Effector memory CD4-positive, alpha-beta T cell (primary cell): Measurements from ENCODE around the gene CCDC69.

Experiments used
- DNase-seq, 3 donors: peaks; one replicate each; pipeline ENCODE4 v3.0.0-alpha.2; 2020
- H3K27ac ChIP-seq: 2 replicates; pipeline ENCODE4 v1.7.0; 2013; ENCODE audit warnings: mild to moderate bottlenecking, low read length, moderate library complexity; ENCODE audit not compliant: insufficient read depth, poor library complexity, severe bottlenecking
- H3K27me3 ChIP-seq: replicated peaks from 2 replicates; pipeline ENCODE4 v1.7.0; 2013; ENCODE audit warnings: mild to moderate bottlenecking, low read length; ENCODE audit not compliant: insufficient read depth, control insufficient read depth, poor library complexity, severe bottlenecking
- H3K36me3 ChIP-seq: 2 replicates; pipeline ENCODE4 v1.7.0; 2013; ENCODE audit warnings: mild to moderate bottlenecking, low read length, moderate library complexity; ENCODE audit not compliant: control insufficient read depth, insufficient read depth
- H3K4me1 ChIP-seq: 2 replicates; pipeline ENCODE4 v1.7.0; 2013; ENCODE audit warnings: low read length, mild to moderate bottlenecking; ENCODE audit not compliant: control insufficient read depth, insufficient read depth, poor library complexity, severe bottlenecking
- H3K4me3 ChIP-seq: 2 replicates; pipeline ENCODE4 v1.7.0; 2013; ENCODE audit warnings: low read length, low read depth, mild to moderate bottlenecking; ENCODE audit not compliant: insufficient read depth, poor library complexity, severe bottlenecking
- H3K9me3 ChIP-seq: 2 replicates; pipeline ENCODE4 v1.7.0; 2013; ENCODE audit warnings: mild to moderate bottlenecking, low read length, moderate library complexity; ENCODE audit not compliant: control insufficient read depth

Gene CCDC69

DNA sequence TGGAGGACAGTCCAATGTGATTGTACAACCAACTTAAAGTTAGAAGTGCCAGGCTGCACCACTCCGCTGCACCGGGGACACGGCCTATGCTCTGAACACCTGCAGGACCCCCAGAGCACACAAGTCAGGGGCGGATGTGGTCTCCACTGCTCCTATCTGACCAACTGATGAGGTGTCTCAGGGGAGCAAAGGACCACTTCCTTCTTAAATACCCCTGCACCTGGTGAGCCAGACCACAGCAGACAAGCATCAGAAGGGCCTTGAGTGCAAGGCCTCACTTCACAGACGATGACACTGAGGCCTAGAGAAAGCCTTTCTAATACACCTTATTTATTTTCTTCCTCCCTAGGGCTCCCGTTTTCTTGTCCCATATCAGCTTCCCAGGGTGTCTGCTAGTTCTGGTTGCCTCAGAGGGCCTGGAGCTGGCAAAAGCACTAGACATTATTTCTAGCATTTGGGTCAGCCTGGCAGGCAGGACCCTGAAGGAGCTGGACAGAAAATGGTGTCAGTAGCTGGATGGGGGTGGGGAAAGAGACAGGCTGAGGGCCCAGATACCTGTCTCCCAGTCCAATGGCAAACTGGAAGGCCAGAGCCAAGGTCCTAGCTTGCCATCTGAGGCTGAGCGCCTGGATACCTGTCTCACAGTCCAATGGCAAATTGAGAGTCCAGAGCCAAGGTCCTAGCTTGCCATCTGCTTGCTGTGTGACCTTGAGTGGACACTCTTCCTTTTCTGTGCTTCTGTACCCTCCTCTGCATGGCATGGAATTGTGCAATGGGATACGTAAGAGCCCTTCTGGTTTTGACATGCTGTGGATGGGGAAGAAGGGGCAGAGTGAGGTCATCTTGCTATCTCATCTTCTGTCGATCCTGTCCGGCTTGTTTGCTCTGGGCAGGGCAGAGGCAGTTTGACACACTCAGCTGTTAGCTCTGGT is 9.0 kb downstream of the CCDC69 start:
- Histone ChIP-seq H3K4me3 (peak overlapping the region; percentile 5), H3K9me3 (no peaks in the 10 kb centered on the region), H3K27ac (peak overlapping the region; percentile 97), H3K4me1 (peaks cover 75% of the 10 kb centered on the region), H3K27me3 (no peaks in the 10 kb centered on the region), H3K36me3 (peaks cover 6% of the 10 kb centered on the region)
- DNase-seq = peak in 1 of 3 donors; percentile 12

DNA sequence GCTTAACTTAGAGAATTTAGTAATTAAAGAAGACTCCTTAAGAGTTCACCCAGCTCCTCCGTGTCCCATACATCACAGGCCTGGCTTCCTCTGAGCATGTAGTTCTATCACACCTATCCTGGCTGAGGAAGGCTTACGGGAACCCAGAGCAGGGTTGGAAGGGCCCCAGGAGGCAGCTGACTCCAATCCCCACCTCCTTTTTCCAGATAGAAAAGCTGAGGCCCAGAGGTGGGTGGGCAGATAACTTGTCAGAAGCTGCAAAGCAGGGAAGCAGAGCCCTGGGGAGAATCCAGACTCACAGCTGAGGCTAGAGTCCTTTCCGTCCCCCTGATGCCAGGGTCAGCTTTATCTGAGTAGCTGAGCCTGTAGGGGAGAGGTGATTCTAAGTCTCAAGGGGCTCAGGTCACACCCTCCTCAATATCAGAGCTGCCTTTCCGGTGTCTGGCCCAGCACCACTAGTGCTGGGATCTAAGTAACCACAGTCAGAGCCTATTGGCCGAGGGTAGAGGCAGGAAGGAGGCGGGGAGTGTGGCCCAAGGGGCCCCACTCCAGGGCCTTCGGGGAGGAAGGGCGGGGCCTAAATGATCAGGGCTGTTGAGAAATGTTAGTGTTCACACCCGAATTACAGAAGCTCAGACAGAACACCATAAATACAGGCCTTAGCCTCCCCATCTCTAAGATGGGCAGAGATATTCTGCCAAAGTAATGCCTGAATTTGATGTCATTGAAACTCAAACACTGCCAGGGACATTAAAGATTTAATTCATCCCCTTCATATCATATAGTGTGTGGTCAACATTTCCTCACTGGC is 9.9 kb downstream of the CCDC69 start:
- no peaks in the 10 kb centered on the region for H3K27me3 ChIP-seq
- peaks cover 71% of the 10 kb centered on the region for H3K4me1 ChIP-seq
- peak overlapping the region; percentile 41 for H3K4me3 ChIP-seq
- no peaks in the 10 kb centered on the region for H3K9me3 ChIP-seq
- H3K36me3 ChIP-seq = peaks cover 6% of the 10 kb centered on the region
- DNase-seq = peak; percentile 80 to 83 (median 81)
- peak overlapping the region; percentile 97 for H3K27ac ChIP-seq

DNA sequence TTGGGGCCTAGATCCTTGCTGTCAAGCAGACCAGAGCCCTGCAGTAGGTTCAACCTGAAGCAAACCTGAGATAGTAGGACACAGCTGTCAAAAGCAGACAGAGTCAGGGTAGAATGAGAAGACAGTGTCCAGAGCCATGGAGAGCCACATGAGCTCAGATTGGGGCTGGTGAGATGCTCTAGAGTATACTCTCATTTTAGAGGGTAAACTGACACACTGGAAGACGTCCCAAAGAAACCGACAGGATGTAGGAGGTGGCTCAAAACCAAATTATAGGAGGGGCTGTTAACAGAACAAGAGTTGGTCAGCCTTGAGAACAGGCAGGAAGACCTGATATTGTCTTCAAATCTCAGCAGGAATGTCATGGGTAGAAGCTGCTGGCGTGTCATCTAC is 11.5 kb downstream of the CCDC69 start:
- peak overlapping the region; percentile 41 for H3K4me3 ChIP-seq
- DNase-seq = no peak
- no peaks in the 10 kb centered on the region for H3K27me3 ChIP-seq
- H3K4me1 ChIP-seq = peaks cover 68% of the 10 kb centered on the region
- H3K36me3 ChIP-seq = peaks cover 2% of the 10 kb centered on the region
- peak overlapping the region; percentile 97 for H3K27ac ChIP-seq
- H3K9me3 ChIP-seq = no peaks in the 10 kb centered on the region

DNA sequence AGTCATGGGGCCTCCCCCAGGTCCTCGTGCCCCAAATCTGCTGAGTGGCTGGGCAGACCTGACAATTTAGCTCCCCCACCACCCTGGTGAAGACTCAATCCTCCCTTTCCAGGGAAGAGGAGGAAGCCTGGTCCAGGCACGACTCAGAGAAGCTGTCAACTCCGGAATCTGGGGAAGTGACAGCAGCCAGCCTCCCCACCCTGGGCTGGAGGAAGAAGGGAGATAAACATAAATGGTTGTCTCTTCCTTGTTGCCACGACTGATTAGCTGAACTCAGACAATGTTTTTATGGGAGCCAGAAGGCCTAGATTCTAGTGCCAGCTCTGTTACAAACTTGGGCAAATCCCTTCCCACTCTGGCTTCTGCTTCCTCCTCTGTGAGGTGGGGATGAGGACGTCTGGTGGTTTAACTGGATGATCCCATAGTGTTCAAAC is 15.4 kb downstream of the CCDC69 start:
- Histone ChIP-seq H3K4me1 (peaks cover 42% of the 10 kb centered on the region), H3K36me3 (peaks cover 4% of the 10 kb centered on the region), H3K27ac (no peak overlapping the region), H3K9me3 (no peaks in the 10 kb centered on the region), H3K27me3 (no peaks in the 10 kb centered on the region), H3K4me3 (no peak overlapping the region)
- no peak for DNase-seq

DNA sequence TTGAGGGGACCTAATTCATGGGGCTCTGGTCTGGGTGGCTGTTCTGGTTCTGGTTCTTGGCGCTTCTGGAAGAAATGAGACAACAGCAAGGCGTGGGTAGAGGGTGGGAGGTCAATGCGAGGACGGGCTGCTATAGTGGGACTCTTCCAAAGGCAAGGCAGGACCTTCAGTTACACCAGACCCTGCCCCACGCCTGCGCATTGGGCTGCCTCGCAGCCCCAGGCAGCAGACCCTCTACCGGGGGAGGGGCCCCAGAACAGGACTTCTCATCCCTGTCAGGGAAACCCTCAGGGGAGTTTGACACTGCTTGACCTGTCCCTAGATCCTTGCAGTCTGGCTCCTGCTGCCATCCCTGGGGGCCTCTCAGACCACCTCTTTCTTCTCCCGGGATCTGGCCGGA is 18.5 kb downstream of the CCDC69 start:
- Histone ChIP-seq H3K9me3 (no peaks in the 10 kb centered on the region), H3K27me3 (no peaks in the 10 kb centered on the region), H3K36me3 (peaks cover 17% of the 10 kb centered on the region), H3K4me1 (peaks cover 23% of the 10 kb centered on the region), H3K27ac (no peak overlapping the region), H3K4me3 (no peak overlapping the region)
- no peak for DNase-seq

DNA sequence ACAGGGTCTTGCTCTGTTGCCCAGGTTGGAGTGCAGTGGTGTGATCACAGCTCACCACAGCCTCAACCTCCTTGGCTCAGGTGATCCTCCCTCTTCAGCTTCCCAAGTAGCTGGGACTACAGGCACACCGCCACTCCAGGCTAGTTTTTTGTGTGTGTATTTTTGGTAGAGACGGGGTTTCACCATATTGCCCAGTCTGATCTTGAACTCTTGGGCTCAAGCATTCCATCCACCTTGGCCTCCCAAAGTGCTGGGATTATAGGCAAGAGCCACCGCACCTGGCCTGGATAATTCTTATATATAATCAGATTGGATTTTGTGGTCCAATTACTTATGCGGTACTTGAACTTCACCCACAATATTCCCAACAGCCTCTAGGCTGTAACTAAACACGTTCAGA is 19.8 kb downstream of the CCDC69 start:
- no peaks in the 10 kb centered on the region for H3K27me3 ChIP-seq
- H3K27ac ChIP-seq = no peak overlapping the region
- H3K4me1 ChIP-seq = peaks cover 20% of the 10 kb centered on the region
- no peak for DNase-seq
- no peak overlapping the region for H3K4me3 ChIP-seq
- no peaks in the 10 kb centered on the region for H3K9me3 ChIP-seq
- H3K36me3 ChIP-seq = peaks cover 26% of the 10 kb centered on the region

DNA sequence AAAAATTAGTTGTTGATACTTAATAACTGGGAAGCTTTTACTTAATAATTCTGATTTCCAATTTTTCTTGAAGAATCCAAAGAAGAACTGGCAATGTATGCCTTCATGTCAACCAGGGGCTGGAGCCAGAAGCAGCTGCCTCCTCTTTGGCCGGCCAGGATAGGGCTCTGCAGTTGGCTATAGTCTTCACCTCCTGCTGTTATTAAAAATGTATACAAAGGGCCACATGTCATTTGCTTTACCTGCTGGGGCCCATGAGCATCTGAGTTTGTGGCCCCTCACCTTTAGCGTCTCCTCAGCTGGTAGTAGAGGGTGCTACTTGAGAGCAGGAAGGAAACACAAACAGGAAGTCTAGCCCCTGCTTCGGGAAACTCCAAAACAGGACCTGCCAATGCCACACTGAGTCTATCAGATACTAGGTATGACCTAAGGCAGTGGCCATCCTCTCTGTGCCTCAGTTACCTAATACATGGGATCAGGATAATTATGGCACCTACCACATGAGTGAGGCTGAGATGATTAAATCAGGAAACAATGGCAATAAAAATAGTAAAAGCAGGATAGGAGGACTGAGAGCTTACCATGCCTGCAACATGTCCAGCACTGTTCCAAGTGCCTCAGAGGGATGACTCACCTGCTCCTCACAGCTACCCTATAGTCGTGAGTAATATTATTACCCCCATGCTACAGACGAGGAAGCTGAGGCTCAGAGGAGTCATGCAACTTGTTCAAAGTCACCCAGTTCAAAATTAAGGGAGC is 21.3 kb downstream of the CCDC69 start:
- no peaks in the 10 kb centered on the region for H3K27me3 ChIP-seq
- no peaks in the 10 kb centered on the region for H3K9me3 ChIP-seq
- no peak overlapping the region for H3K4me3 ChIP-seq
- H3K4me1 ChIP-seq = peaks cover 9% of the 10 kb centered on the region
- peak in 2 of 3 donors; percentile 22 to 38 for DNase-seq
- H3K27ac ChIP-seq = peak overlapping the region; percentile 60
- peaks cover 34% of the 10 kb centered on the region for H3K36me3 ChIP-seq

DNA sequence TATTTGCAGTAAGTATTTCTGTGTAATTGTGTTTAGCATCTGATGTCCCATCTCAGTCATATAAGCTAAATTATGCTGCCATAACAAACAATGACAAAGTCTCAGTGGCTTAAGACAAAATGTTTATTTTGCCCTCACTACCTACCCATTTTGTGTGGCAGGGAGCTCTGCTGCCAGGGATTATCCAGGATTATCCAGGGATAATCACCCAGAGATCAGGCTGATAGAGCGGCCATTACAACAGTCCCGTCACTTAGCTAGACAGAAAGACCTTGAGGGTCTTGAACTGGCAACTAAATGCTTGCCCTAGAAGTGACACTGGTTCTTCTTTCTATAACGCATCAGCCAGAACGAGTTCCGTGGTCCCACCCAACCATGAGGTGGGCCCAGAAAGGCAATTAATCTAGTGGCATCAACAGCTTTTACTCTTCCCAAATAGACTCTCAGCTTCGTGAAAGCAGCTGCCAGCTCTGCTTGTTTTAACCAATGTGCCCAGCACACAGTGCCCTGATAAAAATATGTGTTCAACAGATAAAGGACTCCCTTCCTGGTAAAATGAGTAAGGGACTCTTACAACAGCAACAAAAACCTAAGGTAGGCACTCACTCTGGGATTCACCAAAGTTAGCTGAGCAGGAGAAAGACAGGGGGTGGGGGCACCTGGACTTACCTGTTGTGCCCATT is 22.8 kb downstream of the CCDC69 start:
- H3K9me3 ChIP-seq = no peaks in the 10 kb centered on the region
- H3K27ac ChIP-seq = peak overlapping the region; percentile 60
- no peaks in the 10 kb centered on the region for H3K27me3 ChIP-seq
- DNase-seq = no peak
- peaks cover 34% of the 10 kb centered on the region for H3K36me3 ChIP-seq
- peaks cover 9% of the 10 kb centered on the region for H3K4me1 ChIP-seq
- no peak overlapping the region for H3K4me3 ChIP-seq

DNA sequence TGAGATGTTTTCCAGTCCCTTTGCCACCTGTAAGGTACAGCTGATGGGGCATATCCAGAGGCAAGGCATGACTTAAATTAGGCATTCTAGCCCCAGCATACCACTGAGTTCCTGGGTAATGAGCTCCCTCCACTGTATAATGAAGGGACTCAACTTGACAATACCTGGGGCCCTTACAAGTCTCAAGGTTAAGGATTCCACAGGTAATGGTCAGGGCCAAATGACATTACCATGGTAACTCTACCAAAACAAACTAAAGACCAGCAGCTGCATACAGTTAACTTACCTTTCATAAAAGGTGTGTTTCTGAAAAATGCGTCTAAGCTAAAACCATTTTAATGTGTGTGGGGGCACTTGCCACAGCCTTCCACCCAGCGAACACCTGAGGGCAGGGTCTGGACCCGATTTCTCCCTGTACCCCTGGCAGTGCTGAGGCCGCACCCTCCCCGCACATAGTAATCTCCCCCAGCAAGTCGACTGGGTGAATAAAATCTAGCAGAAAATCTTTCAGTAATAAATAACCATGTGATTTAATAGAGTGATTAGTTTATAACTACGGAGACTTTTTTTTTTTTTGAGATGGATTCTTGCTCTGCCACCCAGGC is 24.2 kb downstream of the CCDC69 start:
- Histone ChIP-seq H3K36me3 (peaks cover 30% of the 10 kb centered on the region), H3K27ac (peak overlapping the region; percentile 3)
- no peak for DNase-seq

More for the DNA sequence above, 24.2 kb downstream of the CCDC69 start:
- no peaks in the 10 kb centered on the region for H3K27me3 ChIP-seq
- no peaks in the 10 kb centered on the region for H3K9me3 ChIP-seq
- peaks cover 9% of the 10 kb centered on the region for H3K4me1 ChIP-seq
- H3K4me3 ChIP-seq = no peak overlapping the region
